Erythroblast (primary cell): ENCODE data around the gene PIM3.

Source experiments
- DNase-seq, 2 experiments: peaks; one replicate each; lab custom pipeline; 2025; lab: John Stamatoyannopoulos, UW
- GATA1 ChIP-seq: IDR thresholded peaks from 2 replicates; pipeline ENCODE4 v1.6.1; 2011; ENCODE audit warnings: low read depth, mild to moderate bottlenecking, control low read depth, low read length, moderate library complexity
- POLR2A ChIP-seq: IDR thresholded peaks from 2 replicates; pipeline ENCODE4 v1.6.1; 2011; ENCODE audit warnings: mild to moderate bottlenecking, low read length

PIM3 gene

DNA sequence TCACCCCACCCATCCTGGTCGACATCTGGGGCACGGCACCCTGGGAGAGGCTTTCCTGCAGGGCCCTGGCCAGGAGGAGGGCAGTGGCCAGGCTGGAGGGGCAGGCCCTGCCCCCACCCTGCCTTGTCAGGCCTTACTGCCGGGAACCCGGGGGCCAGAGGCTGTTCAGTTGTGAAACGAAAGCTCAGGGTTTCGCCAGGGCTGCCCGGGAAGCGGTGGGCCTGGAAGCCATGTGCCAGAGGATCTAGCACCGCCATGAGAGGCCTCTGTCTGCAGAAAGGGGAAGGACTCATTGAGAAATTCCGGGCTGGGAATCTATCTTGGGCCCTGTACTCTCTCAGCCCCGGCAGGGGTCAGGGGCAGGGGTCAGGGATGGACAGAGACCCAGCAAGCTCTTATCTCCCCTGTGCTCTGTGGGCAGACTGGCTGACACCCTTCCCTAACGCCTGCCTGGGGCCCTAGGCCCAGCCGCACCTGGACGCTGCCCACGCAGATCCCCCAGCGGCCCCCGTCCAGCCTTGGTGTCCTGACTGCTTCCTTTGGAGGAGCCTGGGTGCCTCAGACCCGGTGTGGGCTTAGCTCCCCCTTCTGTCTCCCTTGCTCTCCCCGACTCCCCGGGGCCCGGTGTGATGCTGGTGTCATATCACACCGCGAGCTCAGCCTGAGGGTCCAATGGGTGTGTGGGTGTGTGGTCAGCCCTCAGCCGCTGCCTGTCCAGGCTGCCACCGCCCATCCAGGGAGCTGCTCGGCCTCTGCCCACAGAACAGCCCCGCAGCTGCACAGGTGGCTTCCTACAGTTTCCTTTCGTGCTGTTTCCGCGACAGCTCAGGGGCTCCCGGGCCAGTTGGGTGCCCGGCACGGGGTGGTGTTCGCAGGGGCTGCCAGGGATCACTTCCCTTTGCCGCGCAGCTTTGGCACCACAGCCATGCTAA lies 6.5 kb downstream of the PIM3 start:
- no peak for DNase-seq
- TF ChIP-seq GATA1: no peak
- no peak for TF ChIP-seq POLR2A

- TF ChIP-seq GATA1 (no peak), POLR2A (no peak)
- DNase-seq: no peak
Observed at GRCh38 chr22:49967706-49968208, 7.2 kb downstream of the PIM3 start.

DNA sequence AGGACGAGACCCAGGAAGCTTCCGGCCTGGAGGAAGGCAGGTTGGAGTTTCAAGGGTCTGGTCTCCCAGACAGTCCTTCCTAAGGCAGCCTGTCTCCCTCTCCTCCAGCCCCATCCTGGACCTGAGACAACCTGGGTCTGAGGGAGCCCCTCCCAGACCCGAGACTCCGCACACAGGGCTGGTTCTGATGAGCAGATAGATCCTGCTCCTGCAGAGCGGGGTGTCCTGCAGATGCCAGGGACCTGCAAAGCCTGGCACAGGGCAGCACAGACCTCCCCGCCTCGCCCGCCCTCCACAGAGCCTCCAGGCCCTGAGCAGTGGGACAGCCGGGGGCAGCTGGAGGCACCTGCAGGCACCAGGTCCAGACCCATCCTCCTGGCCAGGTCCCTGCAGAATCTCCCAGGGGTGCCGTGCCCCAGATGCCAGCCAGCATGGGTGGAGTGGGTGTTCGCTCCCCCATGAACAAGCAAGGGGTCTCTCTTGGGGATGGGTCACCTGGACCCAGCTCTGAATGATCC lies 7.8 kb downstream of the PIM3 start:
- DNase-seq: no peak
- TF ChIP-seq GATA1 (no peak), POLR2A (no peak)

DNA sequence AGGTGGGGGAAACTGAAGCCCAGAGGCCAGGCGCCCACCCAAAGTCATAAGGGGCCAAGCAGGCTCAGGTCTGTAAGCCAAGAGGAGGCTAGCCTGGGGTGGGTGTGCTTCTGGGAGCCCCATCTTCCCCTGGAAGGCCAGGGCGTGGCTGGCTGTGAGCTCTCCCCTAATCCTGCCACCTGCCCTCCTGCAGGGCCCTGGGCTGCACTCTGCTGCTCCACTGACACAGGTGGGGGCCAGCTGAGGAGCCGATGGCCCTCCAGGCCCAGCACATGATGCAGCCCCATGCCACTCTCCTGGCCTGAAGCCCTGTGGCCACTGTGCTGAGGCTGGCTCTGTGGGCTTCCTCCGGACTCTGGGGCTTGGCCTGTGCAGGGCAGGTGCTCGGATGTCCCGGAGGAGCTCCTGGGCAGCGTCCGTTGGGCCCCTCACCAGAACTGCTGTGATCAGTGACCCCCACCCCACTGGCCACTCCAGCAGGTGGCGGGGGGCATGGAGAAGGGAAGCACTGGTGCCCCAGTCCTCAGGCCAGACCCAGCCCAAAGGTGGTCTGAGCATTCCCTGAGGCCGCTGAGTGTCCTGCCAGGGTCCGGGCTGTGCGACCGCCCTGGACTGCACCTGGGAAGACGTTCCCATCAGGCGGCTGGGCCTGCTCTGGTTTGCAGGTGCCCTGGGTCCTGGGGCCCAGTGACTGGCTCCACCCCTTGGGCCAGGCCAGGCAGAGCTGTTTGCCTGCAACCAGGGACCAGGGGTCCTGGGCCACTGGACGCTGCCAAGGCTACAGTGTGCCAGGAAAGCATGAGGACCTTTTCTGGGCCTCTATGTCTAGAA lies 8.5 kb downstream of the PIM3 start:
- no peak for DNase-seq

GRCh38 chr22:49969751-49970527 lies 9.4 kb downstream of the PIM3 start:
- no peak for DNase-seq
- TF ChIP-seq GATA1: no peak
- no peak for TF ChIP-seq POLR2A

More for the DNA sequence above, 8.5 kb downstream of the PIM3 start:
- TF ChIP-seq POLR2A: no peak
- TF ChIP-seq GATA1: no peak

- TF ChIP-seq POLR2A (peak; percentile 81), GATA1 (no peak)
Observed at GRCh38 chr22:49970528-49971231, 10.1 kb downstream of the PIM3 start.

DNA sequence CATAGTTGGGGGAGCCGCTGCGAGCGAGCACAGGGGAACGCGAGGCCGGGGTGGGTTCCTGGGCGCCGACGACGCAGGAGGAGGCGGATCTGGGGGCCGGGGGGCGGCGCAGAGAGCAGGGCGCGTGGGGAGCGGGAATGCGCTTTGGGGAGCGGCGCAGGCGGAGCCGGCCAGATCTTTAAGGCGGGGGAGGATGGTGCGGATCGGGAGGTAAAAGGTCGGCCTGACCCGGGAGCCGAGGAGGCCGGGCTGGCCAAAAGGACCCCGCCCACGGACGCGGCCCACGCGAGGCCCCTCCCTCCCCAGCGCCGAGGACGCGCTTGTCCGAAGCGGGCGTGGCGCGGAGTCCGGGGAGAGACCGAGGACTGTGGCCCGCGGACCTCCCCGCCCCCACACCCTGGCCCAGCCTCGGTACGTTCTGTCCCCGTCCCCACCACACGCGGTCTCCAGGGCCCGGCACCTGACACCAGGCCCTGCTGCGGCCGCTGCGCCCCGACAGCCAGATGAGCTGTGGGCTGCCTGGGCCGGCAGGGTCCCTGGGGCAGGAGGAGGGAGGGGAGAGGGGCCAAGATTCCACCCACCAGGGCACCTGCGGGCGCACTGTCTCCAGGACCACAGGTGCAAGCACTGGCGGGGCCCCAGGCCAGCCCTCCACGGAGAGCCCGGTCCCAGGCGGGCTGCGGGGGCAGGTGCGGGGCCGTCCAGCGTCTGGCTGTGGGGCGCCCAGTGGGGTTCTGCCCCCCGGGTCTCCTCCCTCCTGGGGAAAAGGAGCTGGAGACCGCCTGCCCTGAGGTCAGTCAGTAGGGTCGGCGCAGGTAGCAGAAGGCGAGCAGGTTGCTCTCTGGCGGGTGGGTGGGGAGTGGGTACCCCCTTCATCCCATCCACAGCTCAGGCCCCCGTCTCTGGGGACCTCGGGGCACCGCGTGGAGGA lies 10.9 kb downstream of the PIM3 start:
- peak; percentile 77 to 85 for DNase-seq
- TF ChIP-seq GATA1 (no peak), POLR2A (peak; percentile 35)

More at GRCh38 chr22:49970528-49971231, 10.1 kb downstream of the PIM3 start:
- peak; percentile 97 to 98 for DNase-seq

DNA sequence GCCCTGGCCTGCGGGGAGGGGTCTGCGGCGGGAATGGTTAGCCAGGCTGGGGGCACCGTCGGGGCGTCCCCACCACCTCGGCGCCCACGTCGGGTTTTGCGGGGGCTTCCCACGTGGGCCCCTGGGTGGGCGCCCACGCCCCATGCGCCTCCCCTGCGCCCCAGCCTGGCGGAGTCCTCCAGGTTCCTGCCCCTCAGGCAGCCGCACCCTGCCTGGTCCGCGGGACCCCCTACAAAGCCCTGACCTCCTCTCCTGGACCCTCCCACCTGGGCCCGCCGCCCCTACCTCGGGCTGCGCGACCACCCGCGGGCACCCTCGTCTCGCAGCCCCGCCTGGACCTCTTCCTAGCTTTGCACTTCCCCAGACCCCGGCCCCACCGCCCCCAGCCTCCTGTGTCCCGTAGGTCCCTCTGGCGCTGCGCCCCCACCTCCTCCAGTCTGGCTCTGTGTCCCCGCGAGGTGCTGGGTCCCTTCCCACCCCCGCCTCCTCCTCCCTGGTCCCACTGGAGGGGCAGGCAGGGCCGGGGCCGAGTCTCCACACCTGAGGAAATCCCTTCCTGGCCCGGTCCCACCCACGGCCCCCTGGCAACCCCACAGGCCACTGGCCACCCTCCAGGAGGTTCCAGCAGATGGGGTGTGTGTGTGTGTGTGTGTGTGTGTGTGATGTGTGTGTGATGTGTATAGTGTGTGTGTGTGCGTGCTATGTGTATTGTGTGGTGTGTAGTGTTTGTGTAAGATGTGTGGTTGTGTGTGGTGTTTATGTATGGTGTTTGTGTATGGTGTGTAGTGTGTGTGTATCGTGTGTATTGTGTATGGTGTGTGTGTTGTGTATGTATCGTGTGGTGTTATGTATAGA lies 11.8 kb downstream of the PIM3 start:
- DNase-seq: no peak
- TF ChIP-seq GATA1 (no peak), POLR2A (no peak)

DNA sequence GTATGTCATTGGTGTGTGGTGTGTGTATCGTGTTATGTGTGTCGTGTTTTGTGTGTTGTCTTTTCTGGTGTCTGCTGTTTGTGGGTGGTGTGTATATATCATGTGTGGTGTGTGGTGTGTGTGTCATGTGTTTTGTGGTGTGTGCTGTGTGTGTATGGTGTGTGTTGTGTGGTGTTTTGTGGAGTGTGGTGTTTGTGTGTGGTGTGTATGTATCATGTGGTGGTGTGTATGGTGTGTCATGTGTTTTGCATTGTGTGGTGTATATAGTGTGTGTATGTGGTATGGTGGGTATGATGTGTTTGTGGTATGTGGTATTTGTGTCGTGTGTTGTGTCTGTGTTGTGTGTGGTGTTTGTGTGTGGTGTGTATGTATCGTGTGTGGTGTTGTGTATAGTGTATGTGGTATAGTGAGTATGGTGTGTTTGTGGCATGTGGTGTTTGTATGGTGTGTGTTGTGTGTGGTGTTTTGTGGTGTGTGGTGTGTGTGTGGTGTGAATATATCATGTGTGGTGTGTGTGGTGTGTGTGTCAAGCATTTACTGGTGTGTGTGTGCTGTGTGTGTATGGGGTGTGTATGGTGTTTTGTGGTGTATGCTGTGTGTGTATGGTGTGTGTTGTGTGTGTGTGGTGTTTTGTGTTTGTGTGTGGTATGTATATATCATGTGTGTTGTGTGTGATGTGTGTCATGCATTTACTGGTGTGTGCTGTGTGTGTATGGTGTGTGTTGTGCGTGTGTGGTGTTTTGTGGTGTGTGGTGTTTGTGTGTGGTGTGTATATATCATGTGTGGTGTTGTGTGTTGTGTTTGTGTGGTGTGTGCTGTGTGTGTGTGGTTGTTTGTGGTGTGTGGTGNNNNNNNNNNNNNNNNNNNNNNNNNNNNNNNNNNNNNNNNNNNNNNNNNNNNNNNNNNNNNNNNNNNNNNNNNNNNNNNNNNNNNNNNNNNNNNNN lies 12.7 kb downstream of the PIM3 start:
- TF ChIP-seq POLR2A (no peak), GATA1 (no peak)
- DNase-seq: no peak
